PFSK-1 (cell line): ENCODE measurements around the gene HHAT.

Source experiments
- FOXP2 ChIP-seq: optimal IDR thresholded peaks from 2 replicates; pipeline ENCODE3; 2011; ENCODE audit warnings: borderline replicate concordance, control low read depth, inconsistent platforms; ENCODE audit not compliant: insufficient read depth; ENCODE audit errors: extremely low read length, extremely low read depth
- POLR2AphosphoS5 ChIP-seq: IDR thresholded peaks from 2 replicates; pipeline ENCODE4 v1.6.1; 2012; ENCODE audit warnings: low read depth, mild to moderate bottlenecking, control low read depth, low read length, moderate library complexity
- SIN3A ChIP-seq: IDR thresholded peaks from 2 replicates; pipeline ENCODE4 v1.6.1; 2012; ENCODE audit warnings: mild to moderate bottlenecking, low read length, moderate library complexity, borderline replicate concordance; ENCODE audit not compliant: insufficient read depth
- TAF1 ChIP-seq: IDR thresholded peaks from 2 replicates; pipeline ENCODE4 v1.6.1; 2012; ENCODE audit warnings: low read length, control low read depth, borderline replicate concordance; ENCODE audit not compliant: insufficient read depth
- TF ChIP-seq, protein P1 (sequence below), 2 experiments: IDR thresholded peaks; 2 replicates each; pipeline versions ENCODE4 v1.6.1 to v1.8.0; 2011 to 2012; ENCODE audit warnings: low read depth in 2 of 2, low read length in 2 of 2, control low read depth in 1 of 2, inconsistent platforms in 1 of 2, mild to moderate bottlenecking in 1 of 2, moderate library complexity in 1 of 2; ENCODE audit not compliant: insufficient read depth in 1 of 2

Gene HHAT

DNA sequence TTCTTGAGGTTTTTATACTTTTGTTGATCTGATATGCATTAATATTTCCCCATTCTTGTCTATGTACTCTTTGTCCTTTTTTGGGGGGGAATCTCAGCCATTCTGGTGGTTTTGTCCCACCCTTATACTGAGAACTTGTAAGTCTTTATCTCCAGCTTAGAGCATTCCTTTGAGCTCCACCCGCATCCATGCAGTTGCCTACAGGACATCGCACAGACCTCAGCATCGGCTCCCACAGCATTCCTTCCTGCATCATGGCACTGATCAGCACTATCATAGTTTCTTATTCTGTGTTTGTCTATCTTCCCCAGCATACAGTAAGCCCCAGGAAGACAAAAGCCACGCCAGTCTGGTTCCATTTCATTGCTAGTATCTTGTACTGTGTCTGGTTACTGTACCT, 33.0 kb downstream of the HHAT start:
- no peak for TF ChIP-seq TAF1
- TF ChIP-seq FOXP2, result no peak
- TF ChIP-seq POLR2AphosphoS5, result no peak
- TF ChIP-seq, protein P1, sequence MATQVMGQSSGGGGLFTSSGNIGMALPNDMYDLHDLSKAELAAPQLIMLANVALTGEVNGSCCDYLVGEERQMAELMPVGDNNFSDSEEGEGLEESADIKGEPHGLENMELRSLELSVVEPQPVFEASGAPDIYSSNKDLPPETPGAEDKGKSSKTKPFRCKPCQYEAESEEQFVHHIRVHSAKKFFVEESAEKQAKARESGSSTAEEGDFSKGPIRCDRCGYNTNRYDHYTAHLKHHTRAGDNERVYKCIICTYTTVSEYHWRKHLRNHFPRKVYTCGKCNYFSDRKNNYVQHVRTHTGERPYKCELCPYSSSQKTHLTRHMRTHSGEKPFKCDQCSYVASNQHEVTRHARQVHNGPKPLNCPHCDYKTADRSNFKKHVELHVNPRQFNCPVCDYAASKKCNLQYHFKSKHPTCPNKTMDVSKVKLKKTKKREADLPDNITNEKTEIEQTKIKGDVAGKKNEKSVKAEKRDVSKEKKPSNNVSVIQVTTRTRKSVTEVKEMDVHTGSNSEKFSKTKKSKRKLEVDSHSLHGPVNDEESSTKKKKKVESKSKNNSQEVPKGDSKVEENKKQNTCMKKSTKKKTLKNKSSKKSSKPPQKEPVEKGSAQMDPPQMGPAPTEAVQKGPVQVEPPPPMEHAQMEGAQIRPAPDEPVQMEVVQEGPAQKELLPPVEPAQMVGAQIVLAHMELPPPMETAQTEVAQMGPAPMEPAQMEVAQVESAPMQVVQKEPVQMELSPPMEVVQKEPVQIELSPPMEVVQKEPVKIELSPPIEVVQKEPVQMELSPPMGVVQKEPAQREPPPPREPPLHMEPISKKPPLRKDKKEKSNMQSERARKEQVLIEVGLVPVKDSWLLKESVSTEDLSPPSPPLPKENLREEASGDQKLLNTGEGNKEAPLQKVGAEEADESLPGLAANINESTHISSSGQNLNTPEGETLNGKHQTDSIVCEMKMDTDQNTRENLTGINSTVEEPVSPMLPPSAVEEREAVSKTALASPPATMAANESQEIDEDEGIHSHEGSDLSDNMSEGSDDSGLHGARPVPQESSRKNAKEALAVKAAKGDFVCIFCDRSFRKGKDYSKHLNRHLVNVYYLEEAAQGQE (IDR thresholded peaks at IDR 0.05; ENCODE audit: insufficient read depth in 1 of 2, low read depth in 2 of 2, low read length in 2 of 2), result no peak
- no peak for TF ChIP-seq SIN3A

DNA sequence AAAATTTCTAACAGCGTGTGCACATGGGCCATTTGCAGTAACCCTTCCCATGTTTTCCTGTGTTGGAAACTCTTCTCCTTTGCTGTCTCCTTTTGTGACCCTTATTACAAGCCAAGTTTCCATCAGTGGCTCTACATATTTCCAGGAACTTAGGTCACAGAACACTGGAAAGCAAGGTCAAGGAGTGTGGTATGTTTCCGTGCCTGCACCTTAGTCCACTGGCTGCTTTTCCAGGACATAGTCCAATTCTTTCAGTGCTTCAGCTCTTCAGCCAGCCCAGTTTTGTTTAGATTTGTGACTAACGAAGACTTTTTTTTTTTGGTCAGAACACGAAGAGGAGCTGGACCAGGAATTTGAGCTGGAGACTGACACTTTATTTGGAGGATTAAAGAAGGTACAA, 33.8 kb downstream of the HHAT start:
- no peak for TF ChIP-seq SIN3A
- TF ChIP-seq, protein P1 (IDR thresholded peaks at IDR 0.05; ENCODE audit: insufficient read depth in 1 of 2, low read depth in 2 of 2, low read length in 2 of 2), result no peak
- TF ChIP-seq POLR2AphosphoS5, result no peak
- TF ChIP-seq TAF1, result no peak
- TF ChIP-seq FOXP2, result no peak

DNA sequence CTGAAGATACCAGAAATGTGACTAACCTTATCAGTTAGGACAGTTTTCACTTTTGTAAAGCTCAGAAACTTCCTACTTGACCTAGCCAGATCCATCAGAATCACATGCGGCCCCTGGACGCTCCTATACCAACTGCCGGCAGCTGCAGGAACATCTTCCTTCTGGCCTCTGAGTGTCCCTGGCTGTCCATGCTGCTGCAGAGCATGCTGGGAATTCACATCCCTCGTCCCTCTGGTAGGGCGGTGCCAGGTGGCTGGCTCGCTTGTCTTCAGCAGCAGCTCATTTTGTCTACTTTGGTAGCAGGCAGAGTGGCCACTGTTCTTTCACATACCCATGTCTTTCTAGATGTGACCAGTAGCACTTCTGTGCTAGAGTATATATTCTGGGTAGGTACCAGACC, 34.4 kb downstream of the HHAT start:
- TF ChIP-seq POLR2AphosphoS5 (no peak), FOXP2 (no peak), SIN3A (no peak), TAF1 (no peak)
- TF ChIP-seq, protein P1 (IDR thresholded peaks at IDR 0.05; ENCODE audit: insufficient read depth in 1 of 2, low read depth in 2 of 2, low read length in 2 of 2), result no peak

DNA sequence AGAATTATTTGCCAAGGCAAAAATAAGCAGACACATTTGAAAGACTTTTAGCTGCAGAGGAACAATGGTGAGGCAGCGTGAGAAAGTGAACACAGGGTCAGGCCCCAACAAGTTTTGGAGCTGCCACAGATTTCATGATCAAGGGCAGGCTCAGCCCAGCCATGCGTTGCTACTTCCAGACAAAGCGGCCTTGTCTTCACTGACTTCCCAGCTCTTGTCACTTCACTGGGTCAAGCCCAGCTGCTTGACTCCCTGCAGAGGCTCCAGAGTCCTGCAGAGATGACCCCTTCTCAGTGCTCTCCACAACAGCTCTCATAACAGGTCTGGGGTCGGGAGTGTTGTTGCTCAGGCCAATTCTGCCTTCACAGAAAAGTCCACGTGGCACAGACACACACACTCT, 35.8 kb downstream of the HHAT start:
- TF ChIP-seq TAF1, result no peak
- TF ChIP-seq FOXP2, result no peak
- TF ChIP-seq, protein P1 (IDR thresholded peaks at IDR 0.05; ENCODE audit: insufficient read depth in 1 of 2, low read depth in 2 of 2, low read length in 2 of 2), result no peak
- TF ChIP-seq SIN3A, result no peak
- TF ChIP-seq POLR2AphosphoS5, result no peak

DNA sequence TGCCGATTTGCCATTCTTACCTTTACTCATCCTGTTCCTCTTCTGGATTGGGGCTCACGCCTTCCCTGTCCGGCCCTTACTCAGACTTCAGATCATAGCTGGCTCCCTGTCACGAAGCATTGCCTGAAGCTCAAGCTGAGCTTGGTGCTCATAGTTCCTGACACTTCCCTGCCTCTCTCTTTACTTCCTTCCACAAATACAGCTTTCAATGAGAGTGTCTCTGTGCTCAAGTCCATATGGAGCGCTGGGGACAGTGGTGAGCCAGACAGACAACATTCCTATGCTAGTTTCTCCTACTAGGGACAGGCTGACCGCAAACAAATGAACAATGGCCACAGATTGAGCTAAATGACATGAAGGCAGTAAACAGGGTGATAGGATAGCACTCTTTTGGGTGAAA, 38.1 kb downstream of the HHAT start:
- TF ChIP-seq FOXP2 (no peak), POLR2AphosphoS5 (no peak), SIN3A (no peak), TAF1 (no peak)
- TF ChIP-seq, protein P1 (IDR thresholded peaks at IDR 0.05; ENCODE audit: insufficient read depth in 1 of 2, low read depth in 2 of 2, low read length in 2 of 2), result no peak
